Calu3 (cell line): ENCODE measurements around the gene CLK1. TPM values are rescaled to one million over a fixed set of nuclear protein-coding genes. Genes with fewer than 3 reads are reported as not detected.

ENCODE experiments used
- BruUV-seq: library from RNA; stranded (reverse); fragments of 400-500 nt; replicated peaks from 2 replicates; lab custom pipeline; 2021; lab: Mats Ljungman, UMichigan
- CTCF ChIA-PET: fragments of 300-600 bp; sonication (Branson Sonifier 250); formaldehyde crosslinking; loops from one replicate; lab custom pipeline; 2022; ENCODE audit warnings: antibody characterized with exemption; lab: Charles Lee
- DNase-seq: peaks from one replicate; pipeline ENCODE4 v3.0.0; 2022
- H3K27ac Mint-ChIP-seq: one replicate; pipeline ENCODE4 v1.8.0; 2022; ENCODE audit warnings: mixed read lengths; ENCODE audit not compliant: unreplicated experiment
- H3K27me3 Mint-ChIP-seq: one replicate; pipeline ENCODE4 v1.8.0; 2022; ENCODE audit warnings: mixed read lengths; ENCODE audit not compliant: unreplicated experiment
- H3K36me3 Mint-ChIP-seq: one replicate; pipeline ENCODE4 v1.8.0; 2022; ENCODE audit warnings: mild to moderate bottlenecking, moderate library complexity, mixed read lengths; ENCODE audit not compliant: insufficient read depth, unreplicated experiment
- H3K4me1 Mint-ChIP-seq: one replicate; pipeline ENCODE4 v1.8.0; 2022; ENCODE audit warnings: mild to moderate bottlenecking, low read depth, mixed read lengths; ENCODE audit not compliant: unreplicated experiment
- H3K4me3 Mint-ChIP-seq: one replicate; pipeline ENCODE4 v1.8.0; 2022; ENCODE audit warnings: mild to moderate bottlenecking, low read depth, moderate library complexity, mixed read lengths; ENCODE audit not compliant: unreplicated experiment
- H3K9me3 Mint-ChIP-seq: one replicate; pipeline ENCODE4 v1.8.0; 2022; ENCODE audit warnings: low read depth, mixed read lengths; ENCODE audit not compliant: unreplicated experiment
- intact Hi-C: fragments of 100-400 bp; cut with micrococcal nuclease; formaldehyde crosslinking; loops from one replicate; pipeline ENCODE4 v1.10.0; 2022; ENCODE audit not compliant: unreplicated experiment
- total RNA-seq: library from RNA; stranded (reverse); gene quantifications from 2 replicates; pipeline ENCODE4 v1.2.3, GENCODE V29; 2022
- TF ChIP-seq, protein P1 (sequence below): fragments of 200-600 bp; IDR thresholded peaks from one replicate; pipeline ENCODE4 v1.8.0; 2022; ENCODE audit warnings: antibody characterized with exemption; ENCODE audit not compliant: unreplicated experiment

CLK1 gene
- total RNA-seq, 1 experiment from 2014 or later = 83.5 TPM

DNA sequence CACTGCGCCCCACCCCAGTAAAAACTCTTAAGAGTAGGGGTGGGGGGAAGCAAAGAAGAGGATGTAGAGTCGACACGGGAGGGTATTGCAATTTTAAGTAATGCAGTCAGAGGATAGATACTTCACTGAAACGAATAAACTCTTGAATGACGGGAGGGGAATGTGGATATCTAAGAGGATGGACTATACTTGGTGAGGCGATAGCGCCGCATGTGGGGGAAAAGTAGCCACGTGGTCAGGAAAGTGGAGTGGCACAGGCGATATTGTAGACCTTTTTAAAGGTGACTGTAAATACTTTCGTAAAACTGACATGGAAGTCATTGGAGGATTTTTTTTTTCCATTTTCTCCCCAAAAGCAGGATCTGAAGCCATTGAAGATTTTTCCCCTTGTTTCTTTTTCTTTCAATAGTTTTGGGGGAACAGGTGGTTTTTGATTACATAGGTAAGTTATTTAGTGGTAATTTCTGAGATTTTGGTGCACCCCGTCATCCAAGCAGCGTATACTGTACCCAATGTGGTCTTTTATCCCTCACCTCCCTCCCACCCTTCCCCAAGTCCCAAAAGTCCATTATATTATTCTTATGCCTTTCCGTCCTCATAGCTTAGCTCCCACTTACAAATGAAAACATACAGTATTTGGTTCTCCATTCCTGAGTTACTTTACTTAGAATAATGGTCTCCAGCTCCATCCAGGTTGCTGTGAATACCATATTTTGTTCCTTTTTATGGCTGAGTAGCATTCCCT, 13.8 kb downstream of the CLK1 start:
- CTCF ChIA-PET = interaction anchor here (0.6 kb wide), 1 partner anchor 266 kb away, joined by 5 read pairs; no protein-coding TSS in a partner anchor
- TF ChIP-seq, protein P1, sequence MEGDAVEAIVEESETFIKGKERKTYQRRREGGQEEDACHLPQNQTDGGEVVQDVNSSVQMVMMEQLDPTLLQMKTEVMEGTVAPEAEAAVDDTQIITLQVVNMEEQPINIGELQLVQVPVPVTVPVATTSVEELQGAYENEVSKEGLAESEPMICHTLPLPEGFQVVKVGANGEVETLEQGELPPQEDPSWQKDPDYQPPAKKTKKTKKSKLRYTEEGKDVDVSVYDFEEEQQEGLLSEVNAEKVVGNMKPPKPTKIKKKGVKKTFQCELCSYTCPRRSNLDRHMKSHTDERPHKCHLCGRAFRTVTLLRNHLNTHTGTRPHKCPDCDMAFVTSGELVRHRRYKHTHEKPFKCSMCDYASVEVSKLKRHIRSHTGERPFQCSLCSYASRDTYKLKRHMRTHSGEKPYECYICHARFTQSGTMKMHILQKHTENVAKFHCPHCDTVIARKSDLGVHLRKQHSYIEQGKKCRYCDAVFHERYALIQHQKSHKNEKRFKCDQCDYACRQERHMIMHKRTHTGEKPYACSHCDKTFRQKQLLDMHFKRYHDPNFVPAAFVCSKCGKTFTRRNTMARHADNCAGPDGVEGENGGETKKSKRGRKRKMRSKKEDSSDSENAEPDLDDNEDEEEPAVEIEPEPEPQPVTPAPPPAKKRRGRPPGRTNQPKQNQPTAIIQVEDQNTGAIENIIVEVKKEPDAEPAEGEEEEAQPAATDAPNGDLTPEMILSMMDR = no peak
- H3K4me1 Mint-ChIP-seq = no peaks in the 10 kb centered on the region
- intact Hi-C loops = no loop called here
- H3K4me3 Mint-ChIP-seq = no peak overlapping the region
- no peak for DNase-seq
- BruUV-seq = no TSS peak
- H3K36me3 Mint-ChIP-seq = peaks cover 58% of the 10 kb centered on the region
- no peaks in the 10 kb centered on the region for H3K27me3 Mint-ChIP-seq
- H3K9me3 Mint-ChIP-seq = no peaks in the 10 kb centered on the region
- H3K27ac Mint-ChIP-seq = no peak overlapping the region

DNA sequence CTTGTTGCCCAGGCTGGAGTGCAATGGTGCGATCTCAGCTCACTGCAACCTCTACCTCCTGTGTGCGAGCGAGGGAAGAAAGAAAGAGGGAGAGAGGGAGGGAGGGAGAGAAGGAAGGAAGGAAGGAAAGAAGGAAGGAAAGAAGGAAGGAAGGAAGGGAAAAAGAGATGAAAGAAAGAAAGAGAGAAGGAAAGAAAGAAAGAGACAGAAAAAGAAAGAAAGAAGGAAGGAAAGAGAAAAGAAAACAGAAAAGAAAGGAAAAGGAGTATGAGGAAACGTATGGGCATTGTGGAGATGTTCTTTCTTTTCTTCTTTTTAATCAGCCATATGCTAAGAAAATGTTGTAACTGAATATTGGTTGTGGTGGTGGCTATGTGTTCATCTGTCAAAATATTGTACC, 16.5 kb downstream of the CLK1 start:
- Mint-ChIP-seq H3K4me1 (no peaks in the 10 kb centered on the region), H3K36me3 (peaks cover 32% of the 10 kb centered on the region), H3K4me3 (no peak overlapping the region), H3K9me3 (no peaks in the 10 kb centered on the region), H3K27ac (no peak overlapping the region), H3K27me3 (no peaks in the 10 kb centered on the region)
- TF ChIP-seq, protein P1 = no peak
- intact Hi-C loops = no loop called here
- CTCF ChIA-PET = no interaction called here
- BruUV-seq = no TSS peak
- no peak for DNase-seq

GRCh38 chr2:200847269-200847668, 17.2 kb downstream of the CLK1 start:
- BruUV-seq = no TSS peak
- TF ChIP-seq, protein P1 = no peak
- Mint-ChIP-seq H3K4me1 (no peaks in the 10 kb centered on the region), H3K4me3 (no peak overlapping the region), H3K27me3 (no peaks in the 10 kb centered on the region), H3K36me3 (peaks cover 25% of the 10 kb centered on the region), H3K27ac (no peak overlapping the region), H3K9me3 (no peaks in the 10 kb centered on the region)
- intact Hi-C loops = no loop called here
- no peak for DNase-seq
- CTCF ChIA-PET = no interaction called here

DNA sequence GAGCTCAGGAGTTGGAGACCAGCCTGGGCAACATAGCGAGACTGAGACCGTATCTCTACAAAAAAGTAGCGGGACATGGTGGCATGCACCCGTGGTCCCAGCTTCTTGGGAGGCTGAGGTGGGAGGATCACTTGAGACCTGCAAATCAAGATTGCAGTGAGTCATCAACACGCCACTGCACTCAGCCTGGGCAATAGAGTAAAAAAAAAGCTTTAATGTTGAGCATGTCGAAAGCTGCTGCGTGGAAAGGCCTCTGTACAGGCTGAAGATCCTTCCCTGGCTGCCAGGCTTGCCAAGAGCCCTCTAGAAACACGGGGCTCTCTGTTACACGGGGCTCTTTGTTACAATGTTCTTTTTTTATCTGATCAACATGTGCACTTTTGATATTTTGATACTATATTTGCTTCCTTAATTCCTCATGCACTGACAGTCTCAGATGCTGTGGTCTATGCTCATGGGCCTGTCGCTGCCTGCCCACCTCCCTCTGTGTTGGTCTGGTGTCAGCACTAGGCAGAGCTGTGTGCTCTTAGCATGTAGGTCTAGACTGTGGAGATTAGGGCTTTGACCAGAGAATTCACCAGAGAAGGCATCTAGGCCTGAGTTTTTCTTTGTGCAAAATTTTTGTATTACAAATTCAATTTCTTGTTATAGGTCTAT, 18.7 kb downstream of the CLK1 start:
- intact Hi-C loops = no loop called here
- Mint-ChIP-seq H3K4me1 (no peaks in the 10 kb centered on the region), H3K27ac (no peak overlapping the region), H3K36me3 (peaks cover 11% of the 10 kb centered on the region), H3K9me3 (no peaks in the 10 kb centered on the region), H3K27me3 (no peaks in the 10 kb centered on the region), H3K4me3 (no peak overlapping the region)
- CTCF ChIA-PET = no interaction called here
- DNase-seq = no peak
- BruUV-seq = no TSS peak
- TF ChIP-seq, protein P1 = no peak
